Hypothalamus (tissue), 51 donors: ENCODE data around the gene AGTPBP1.
"Not testable (repeated sequence)": the region's sequence is repeated elsewhere in the genome, so short reads cannot be mapped to it uniquely, and the experiment has no call there.

Experiments used
- DNase-seq, 51 donors: peaks; one replicate each; lab custom pipeline; 2025; lab: John Stamatoyannopoulos, UW

The AGTPBP1 gene

DNA sequence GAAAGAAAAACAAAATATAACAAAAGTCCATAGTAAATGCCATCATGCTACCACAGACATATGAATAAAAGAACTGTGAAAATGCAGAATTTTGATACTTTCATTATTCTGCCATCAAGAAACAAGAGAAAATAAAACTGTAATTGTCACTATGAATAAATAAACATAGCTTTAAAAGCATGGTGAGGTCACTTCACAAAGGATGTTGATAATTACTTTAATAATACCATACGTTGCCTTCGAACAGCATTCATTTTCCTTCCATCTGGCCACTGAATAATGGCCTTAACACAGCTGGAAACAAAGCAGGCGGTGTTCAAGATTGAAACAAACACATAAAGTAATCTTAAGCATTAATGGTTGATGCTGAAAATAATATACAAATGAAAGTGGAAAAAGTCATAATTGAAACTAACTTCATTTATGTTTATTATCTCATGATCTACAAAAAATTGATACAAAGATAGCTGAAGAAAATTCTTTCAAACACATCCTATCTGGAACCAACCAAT lies 102.0 kb downstream of the AGTPBP1 start:
- DNase-seq, result no peak

DNA sequence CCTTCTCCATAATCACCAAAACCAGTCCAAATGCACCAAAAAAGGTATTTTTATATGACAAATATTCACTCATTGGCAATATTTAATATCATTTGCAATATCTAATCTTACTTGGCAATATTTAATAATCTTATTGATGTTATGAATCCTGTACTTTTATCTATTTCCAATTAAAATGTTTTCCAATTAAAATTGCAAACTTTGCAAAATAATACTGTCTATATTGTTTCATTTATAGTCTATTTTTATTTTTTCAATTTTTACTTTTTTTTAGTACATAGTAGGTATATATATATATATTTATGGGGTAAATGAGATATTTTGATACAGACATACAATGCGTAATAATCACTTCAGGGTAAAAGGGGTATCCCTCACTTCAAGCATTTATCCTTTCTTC lies 109.9 kb downstream of the AGTPBP1 start:
- no peak for DNase-seq

DNA sequence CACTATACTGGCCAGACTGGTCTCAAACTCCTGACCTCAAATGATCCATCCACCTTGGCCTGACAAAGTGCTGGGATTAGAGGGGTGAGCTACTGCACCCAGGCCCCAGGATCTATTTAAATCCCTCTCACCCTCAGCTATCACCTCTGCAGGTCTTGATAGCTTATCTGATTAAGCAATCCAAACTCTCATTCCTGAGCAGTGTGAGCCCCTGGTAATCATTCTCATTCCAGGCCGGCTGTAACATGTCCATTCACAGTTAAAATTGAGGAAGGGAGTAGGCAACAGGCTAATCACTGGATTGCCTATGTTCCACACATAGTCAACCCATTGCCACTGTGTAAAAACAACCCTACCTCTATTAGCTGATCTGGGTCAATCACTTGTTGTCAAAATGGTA lies 111.1 kb downstream of the AGTPBP1 start:
- DNase-seq, result no peak

DNA sequence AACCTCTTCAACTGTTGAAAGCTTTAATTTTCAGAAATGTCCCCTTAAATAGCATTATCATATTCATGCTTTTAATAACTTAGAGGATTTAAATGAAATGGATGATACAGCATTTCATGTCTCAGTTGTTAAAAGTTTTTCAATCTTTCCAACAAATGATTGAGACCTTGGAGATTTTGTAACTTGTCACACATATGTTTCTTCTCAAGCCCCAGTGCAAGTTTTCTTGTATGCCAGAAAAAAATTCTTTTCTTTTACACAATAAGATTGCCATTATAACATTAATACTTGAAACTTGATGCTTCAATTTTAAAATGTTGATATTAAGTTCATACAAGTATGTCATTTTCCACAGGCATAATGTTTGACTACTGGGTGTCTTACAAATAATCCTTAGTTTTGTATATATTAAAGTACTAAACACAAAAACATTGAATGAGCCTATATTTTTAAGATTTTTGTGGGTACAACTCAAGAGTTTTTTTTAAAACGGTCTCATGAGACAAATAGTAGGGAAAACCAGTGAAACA lies 124.5 kb downstream of the AGTPBP1 start:
- DNase-seq, result no peak

DNA sequence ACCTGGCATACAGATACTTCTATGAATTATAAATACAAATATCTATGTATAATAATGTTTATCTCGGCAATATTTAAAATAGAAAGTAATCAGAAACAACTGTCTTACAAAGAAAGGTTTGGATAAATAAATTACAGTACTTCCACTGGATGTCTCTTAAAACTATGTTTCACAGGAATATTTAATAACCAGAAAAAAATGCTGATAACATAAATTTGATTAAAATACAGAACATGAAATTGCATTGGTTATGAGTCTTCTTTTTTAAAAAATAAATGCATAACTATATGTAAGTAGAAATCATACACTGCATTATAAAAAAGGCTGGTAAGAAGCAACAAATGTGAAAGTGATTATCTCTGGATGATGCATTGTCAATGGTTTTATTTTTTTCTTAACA lies 126.0 kb downstream of the AGTPBP1 start:
- DNase-seq, result no peak

DNA sequence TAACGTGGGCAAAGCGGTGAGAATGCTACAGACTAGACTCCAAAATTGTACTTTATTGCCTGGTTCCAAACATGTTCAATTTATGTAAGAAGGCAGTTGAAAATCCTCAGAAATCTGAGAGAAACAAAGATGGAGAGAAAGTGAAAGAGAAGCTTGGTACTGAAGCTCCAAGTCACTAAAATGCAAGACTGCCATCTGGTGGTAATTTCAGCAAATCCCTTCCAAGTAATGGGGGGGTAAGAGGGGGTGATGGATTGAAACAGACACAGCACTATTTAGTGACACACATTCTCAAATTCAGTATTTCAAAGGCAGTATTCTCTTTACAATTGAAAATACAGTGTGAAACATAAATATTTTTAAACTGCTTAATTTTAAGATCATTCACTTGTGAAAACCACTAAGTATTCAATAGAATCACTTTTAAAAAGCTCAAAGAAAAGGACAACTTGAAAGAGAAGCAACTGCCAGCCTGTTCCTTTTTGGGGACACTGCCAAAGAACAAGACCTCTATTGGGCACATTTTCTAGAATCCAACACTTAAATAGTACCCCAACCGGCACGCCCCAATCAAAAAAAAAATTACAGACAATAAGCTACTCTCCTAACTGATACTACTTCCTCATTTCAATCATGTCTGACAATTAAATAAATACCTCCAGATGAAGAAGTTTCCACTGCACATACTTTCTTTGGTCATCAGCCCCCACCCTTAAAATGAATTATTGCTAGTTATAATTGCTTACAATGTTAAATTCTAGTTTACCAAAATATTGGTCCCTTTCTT lies 131.5 kb downstream of the AGTPBP1 start:
- DNase-seq, result peak in 19 of 51 donors; percentile 8 to 88 (median 31)

DNA sequence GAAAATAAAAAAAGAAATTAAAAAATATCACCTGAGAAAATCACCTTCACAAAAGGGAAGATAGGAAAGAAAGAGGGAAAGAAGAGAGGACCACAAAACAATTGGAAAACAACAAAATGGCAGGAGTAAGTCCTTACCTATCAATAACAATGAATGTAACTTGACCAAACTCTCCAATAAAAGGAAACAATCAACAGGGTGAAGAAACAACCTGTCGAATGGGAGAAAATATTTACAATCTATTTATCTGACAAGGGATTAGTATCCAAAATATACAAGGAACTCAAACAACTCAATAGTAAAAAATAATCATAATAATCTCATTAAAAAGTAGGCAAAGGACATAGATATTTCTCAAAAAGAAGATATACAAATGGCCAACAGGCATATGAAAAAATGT lies 135.8 kb downstream of the AGTPBP1 start:
- no peak for DNase-seq

DNA sequence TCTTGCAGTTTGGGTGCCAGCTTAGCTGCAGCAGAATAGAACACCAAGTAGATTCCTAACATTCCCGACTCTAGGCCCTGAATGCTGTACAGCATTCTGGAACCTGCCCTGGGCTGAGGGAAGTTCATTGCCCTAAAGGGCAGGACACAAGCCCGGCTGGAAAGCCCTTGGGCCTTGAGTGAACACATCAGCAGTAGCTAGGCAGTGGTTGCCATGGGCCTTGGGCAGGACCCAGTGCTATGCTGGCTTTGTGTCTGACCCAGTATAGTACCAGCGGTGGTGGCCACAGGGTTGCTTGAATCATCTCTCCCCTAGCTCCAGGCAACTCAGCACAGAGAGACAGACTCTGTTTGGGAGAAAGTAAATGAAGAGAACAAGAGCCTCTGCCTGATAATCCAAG lies 137.8 kb downstream of the AGTPBP1 start:
- DNase-seq, result peak in 1 of 51 donors; percentile 15

DNA sequence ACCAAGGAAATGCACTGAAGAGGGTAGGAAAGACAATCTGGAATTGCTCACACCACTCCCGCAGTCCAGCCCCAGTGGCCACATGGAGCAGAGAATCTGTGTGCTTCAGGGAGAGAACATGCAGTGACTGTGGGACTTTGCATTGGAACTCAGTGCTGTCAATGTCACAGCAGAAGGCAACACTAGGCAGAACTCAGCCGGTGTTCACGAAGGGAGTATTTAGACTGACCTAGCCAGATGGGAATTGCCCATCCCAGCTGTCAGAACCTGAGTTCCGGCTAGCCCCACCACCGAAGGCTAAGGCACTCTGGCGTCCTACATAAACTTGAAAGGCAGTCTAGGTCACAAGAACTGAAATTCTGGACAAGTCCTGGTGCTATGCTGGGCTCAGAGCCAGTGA lies 139.0 kb downstream of the AGTPBP1 start:
- no peak for DNase-seq

DNA sequence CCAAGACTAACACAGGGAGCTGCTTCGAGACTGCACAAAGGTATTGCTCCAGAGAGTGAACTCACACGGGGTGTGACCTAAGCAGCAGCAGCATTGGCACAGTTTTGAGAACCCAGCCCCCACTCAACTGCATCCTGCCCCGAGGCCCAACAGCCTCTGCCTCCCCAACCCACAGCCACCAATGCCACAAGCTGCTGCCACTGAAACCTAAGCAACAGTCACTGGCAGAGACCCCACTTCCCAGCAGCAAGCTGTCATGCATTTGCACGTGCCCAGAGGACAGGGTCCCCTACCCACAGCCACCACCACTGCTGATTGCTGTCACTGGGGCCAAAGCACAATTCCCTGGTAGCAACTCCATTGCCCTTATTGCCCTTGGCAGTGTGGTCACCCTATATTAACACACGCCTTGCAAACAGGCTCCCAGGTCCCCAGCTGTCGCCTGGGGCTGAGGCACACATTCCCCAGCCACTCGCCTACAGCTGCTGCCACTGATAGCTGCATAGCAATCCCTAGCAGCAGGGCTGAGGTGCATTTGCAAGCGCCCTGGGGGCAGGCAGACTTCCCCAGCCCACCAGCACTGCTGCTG lies 141.0 kb downstream of the AGTPBP1 start:
- DNase-seq, result no peak

DNA sequence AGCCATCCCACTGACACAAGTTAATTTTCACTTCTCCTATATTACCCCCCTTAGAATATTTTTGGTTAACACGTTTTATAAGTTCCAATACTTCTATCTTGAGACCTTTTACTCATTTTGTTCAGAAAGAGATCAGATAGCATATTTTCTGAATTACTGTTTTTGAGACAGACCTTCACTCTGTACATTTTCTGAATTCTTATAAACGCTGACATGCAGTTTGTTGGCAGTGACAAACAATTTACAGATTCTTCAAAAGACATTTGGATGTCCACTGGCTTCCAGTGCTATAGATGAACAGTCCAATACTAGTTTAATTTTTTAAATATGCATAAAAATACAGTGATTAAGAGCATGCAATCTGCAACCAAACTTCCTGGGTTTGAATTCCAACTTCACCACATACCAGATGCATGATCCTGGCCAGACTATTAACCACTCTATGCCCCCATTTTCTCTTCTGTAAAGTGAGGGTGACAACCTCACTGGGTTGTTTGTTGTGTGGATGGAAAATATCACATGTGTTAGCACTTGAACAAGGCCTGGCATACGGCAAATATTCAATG lies 142.1 kb downstream of the AGTPBP1 start:
- no peak for DNase-seq

DNA sequence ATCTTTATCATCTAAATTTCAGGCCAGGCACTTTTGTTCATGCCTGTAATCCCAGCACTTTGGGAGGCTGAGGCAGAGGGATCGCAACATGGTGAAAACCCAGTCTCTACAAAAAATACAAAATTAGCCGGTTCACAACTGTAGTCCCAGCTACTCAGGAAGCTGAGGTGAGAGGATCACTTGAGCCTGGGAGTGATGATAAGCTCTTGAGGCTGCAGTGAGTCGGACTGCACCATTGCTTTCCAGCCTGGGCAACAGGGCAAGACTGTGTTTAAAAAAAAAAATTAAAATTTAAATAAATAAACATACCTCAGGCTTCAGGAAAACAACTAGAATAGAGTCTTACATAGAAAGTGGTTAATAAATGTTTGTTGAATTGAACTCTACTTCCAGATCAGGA lies 147.4 kb downstream of the AGTPBP1 start:
- no peak for DNase-seq

DNA sequence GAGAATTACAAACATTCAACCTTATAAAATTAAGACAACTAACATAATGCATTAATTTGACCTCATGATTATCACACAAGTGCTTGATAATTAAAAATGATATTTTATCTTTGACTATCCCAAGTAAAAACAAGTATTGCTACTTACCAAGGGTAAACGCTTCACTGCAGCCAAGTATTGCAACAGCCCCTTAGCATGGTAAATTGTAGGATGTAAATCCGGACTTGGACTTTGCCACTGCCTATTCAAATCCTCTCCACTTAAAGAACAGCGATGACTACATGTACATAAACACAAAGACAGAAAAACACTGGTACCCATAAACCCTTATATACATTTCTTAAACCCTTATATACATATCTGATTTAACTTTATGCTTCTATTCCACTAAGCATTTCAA lies 155.1 kb downstream of the AGTPBP1 start:
- no peak for DNase-seq

DNA sequence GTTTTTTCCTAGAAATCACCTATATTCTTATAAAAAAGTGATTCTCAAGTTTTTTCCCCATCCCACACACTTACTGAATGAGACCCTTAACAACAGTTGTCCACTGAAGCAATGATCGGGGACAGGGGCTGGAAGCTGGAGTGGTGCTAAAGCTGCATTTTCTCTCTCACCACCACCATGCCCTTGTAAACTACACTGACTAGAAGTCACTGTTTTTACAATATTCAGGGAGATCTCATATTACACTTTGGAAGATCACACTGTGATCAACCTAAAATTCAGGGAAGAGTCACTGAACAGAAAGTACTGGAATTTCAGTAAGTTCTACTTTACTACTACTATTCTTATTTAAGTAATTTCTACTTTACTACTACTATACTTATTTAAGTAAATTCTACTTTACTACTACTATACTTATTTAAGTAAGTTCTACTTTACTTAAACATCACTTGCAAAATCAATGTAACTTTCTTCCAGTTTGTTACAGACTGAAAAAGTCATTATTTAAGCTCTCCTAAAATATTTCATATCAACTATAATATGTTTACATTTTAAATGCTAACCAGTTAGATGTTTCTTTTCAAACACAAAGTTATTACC lies 164.3 kb downstream of the AGTPBP1 start:
- no peak for DNase-seq

DNA sequence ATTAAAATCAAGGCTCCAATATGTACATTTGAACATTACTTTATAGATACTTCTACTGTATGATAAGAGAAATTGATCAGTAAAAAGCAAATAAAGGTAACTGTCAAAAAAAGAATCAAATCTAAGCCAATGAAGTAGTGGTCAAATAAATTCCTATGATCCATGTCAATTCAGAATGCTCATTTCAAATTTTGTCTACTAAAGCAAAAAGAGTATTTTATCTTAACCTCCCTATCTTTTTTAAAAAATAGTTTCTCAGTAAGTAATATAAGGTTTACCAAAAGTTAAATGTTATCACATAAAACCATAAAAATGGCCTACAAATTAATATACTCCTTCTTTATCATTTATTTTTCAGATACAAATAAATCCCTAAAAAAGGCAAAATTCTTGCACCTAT lies 165.9 kb downstream of the AGTPBP1 start:
- DNase-seq, result no peak

DNA sequence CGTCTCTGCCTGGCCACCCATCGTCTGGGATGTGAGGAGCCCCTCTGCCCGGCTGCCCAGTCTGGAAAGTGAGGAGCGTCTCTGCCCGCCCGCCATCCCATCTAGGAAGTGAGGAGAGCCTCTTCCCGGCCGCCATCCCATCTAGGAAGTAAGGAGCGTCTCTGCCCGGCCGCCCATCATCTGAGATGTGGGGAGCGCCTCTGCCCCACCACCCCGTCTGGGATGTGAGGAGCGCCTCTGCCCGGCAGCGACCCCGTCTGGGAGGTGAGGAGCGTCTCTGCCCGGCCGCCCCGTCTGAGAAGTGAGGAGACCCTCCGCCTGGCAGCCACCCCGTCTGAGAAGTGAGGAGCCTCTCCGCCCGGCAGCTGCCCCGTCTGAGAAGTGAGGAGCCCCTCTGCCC lies 168.2 kb downstream of the AGTPBP1 start:
- DNase-seq, result not testable (repeated sequence)

DNA sequence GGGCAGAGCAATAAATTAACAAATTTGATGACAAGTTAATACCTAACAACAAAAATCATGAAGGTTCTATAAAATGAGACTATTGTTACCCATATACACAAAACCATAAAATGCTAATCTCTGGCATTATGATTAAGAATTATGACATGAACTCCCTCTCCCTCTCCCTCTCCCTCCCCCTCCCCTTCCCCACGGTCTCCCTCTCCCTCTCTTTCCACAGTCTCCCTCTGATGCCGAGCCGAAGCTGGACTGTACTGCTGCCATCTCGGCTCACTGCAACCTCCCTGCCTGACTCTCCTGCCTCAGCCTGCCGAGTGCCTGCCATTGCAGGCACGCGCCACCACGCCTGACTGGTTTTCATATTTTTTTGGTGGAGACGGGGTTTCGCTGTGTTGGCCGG lies 168.8 kb downstream of the AGTPBP1 start:
- DNase-seq, result not testable (repeated sequence)

DNA sequence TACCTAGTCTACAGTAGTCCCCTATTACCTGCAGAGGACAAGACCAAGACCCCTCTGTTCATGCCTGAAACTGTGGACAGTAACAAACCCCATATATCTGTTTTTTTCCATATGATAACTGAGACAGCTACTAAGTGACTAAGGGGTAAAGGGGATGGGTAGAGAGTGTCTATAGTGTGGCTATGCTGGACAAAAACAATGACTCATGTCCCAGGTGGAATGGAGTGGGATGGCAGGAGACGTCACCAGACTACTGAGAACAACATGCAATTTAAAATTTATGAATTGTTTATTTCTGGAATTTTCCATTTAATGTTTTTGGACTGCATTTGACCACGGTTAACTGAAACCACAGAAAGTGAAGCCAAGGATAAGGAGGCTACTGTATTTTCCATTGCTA lies 171.8 kb downstream of the AGTPBP1 start:
- no peak for DNase-seq

DNA sequence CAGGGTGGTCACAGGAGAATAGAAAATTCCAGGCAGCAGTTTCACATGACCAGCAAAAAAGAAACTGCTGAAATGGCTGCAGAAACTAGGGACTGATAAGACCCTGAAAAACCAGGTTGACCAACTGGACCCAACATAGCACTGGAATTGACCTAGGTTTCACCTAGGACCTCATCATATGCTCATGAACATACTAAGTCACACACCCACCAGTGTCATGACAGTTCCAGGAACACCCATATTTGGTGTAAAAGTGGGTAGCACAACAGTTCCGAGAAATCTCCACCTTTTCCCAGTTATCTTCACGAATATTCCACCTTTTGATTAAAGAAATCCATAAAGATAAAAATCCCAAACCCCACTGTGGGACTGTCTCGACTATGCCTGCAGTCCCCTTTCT lies 182.2 kb downstream of the AGTPBP1 start:
- DNase-seq, result no peak

DNA sequence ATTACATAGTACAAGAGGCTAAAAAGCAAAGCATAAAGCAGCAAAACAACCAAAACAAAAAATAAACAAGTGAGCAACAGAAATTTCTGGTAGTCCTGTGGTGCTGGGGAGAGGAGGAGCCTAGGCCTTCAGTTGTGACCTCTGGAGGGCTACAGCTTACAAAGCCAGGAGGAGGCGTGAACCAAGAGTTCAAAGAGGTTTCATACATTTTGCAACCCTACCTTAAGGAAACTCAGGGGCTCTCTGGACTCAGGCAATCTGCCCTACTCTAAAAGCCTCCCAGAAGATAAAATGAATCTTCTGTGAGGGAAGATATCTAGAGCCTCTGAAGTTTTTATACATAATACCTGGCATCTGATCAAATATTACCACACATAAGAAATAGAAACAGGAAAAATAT lies 187.4 kb downstream of the AGTPBP1 start:
- DNase-seq, result no peak

DNA sequence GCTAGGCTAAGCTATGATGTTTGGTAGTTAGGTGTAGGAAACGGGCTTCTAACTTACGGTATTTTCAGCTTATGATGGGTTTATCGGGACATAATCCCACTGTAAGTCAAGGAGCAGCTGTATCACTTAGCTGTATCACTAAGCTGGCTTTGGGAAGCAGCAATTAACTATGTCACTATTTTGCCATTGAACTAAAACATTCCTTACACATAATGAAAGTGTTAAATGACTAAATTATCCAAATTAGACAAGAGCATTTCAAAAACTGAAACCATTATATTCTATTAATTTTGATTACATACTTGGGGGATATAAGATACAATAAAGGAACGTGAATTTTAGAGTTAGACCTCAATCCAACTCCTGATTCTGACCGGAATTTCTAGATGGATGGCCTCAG lies 188.3 kb downstream of the AGTPBP1 start:
- DNase-seq, result no peak
